Measurements from ENCODE around the gene SCFD2. TPM values are rescaled to one million over a fixed set of nuclear protein-coding genes. Genes with fewer than 3 reads are reported as not detected.

The SCFD2 gene
- total RNA-seq, 2 donors from 2014 or later = 17.5 to 18.6 TPM

DNA sequence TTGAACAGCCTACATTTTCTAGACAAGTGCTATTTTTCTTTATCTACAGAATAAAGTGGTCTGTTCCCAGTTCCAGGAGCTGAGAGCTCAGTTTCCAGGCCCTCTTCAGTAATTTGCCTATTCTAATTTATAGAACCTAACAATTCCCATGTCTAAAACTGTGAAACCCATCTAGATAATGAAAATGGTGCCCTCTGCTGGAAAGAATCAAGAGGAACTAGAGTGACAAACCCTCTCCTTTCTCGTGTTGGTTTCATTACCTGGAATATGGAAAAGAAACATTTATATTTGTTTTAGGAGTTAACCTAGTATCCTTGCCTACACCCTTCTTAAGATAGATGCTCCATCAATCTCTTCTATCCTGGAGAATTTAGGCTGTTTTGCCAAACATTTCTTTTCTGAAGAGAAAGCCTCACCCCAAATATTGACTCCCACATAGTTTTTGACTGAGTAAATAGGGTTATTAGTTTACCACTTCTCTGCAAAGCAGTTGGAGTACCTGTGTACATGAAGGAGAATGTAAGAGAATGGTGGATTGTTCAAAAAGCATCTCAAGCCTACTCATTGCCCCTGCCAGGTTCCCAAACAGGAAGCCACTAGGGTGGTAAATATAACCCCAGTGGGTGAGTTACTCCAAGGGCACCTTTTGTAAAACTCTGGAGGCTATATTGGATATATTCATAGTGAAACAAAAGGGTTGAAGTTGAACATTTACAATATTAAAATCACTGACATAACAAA is 382.1 kb downstream of the SCFD2 start:
- intact Hi-C loops (cut with DNase I) = loop anchor here (2.0 to 10.0 kb wide), 3 partner anchors 436 to 613 kb away; no protein-coding TSS in a partner anchor
- DNase-seq (ENCODE audit: low spot score) = no peak

DNA sequence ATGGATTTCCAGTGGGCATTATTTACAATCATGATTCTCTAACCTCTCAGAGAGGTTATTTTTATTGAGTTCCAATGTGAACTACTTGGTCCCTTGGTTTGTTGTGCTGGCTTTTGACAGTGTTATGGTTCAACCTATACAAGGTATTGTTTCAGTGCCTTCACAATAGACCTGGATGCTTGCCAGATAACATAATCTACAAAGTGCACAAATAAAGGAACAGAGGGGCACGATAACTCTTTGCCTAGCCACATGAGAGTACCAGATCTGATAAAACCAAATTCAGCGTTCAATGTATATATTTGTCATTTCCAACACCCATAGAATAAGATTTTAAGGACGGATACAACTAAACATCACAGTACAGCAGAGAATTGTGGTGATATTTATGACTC is 382.9 kb downstream of the SCFD2 start:
- DNase-seq (ENCODE audit: low spot score) = no peak
- intact Hi-C loops (cut with DNase I) = loop anchor here (2.0 to 10.0 kb wide), 3 partner anchors 436 to 612 kb away; no protein-coding TSS in a partner anchor

DNA sequence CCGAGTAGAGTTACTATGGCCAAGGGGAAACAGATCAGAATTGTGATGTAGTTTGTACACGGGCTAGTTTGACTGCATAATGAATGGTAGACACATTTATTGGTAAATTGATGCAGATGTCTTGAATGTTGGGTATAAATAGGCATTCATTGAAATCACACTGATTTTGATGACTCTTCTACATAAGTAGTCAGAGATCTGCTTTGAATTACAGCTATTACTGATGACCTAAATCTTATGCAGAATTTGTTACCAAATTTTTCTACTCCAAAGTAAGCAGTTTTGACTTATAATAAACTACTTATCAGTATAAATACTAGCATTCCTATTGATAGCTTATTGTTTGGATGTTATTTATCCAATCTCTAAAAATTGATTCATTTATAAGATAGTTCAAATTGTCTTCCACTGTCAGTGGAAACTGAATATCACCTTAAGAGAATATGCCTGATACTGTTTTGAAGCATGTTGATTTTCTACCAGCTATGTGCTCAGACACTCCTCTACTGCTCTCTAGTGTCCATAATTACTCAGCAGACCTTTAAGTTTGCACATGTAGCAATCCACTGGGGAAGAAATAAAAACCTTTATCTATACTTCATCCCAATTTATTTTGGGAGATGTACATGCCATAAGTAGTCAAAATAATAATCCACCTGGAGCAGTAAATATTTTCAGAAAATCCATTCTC is 383.5 kb downstream of the SCFD2 start:
- intact Hi-C loops (cut with DNase I) = loop anchor here (2.0 to 10.0 kb wide), 3 partner anchors 435 to 612 kb away; no protein-coding TSS in a partner anchor
- no peak for DNase-seq (ENCODE audit: low spot score)

DNA sequence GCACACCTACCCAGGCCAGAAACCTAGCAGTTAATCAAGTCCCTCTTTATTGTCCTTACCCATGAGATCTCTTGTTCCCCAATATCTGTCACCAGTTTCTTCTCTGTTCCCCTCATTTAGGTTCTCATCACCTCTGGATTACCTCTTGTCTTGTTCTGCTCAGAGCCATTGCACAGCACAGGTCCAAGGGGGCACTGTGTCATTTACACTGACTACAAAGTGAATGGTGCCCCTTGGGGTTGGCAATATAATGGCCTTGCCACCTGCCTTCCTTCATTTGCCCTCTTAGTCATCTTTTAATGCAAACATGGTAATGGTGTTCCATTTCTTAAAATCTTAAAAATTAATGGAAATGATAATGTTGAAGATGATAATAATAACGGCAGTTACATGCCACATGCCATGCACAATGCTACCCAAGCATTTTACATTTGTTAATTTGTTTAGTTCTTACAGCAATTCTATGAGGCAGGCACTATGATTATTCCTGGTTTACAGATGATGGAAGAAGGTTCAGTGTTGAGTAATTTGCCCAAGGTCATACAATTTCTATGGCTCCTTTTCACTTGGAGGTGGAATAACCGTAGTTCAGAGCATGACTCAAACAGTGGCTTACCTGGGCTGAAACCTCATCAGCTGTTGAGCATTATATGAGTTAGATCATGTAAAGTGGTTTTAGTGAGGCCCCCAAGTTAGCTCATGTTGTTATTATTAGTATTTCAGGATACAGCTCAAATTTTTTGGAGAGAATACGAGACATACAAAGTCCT is 385.9 kb downstream of the SCFD2 start:
- no peak for DNase-seq (ENCODE audit: low spot score)
- intact Hi-C loops (cut with DNase I) = loop anchor here in 1 of 2 donors (5.0 to 10.0 kb wide), 2 partner anchors 433 to 605 kb away; no protein-coding TSS in a partner anchor

DNA sequence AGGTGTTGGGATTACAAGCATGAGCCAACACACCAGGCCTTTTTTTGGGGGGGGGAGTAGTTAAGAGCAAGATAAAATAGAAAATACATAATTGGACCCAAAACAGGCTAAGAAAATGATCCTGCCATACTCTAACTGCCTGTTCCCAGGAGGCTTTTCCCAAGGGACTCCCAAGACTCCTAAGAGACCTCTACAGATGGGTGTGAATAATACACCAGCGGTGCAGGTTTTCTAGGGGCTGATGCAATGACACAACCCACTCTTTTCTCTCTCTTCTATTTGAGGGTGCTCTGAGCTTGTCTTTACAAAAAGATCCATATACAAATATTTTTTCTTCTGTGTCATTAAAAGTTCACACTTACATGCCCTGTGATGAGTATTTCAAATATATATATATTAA is 386.8 kb downstream of the SCFD2 start:
- intact Hi-C loops (cut with DNase I) = no loop called here
- no peak for DNase-seq (ENCODE audit: low spot score)

DNA sequence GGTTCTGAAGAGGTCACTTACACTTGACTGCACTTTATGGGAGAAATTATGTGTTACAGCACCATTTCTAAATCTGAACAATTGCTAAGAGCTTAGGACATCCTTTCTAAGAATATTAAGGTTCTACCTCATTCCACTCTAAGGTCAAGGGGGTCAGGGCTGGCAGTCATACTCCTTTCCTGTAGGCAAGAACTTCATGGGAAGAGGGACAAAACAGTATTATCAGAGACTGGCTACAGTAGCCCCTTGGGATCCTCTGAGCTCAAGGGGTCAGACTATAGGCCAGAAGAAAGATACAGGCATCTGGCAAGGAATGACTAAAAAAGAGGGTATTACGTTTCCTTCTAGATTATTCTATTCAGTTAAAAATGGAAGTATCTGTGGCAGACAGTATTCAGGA is 388.6 kb downstream of the SCFD2 start:
- intact Hi-C loops (cut with DNase I) = no loop called here
- no peak for DNase-seq (ENCODE audit: low spot score)

DNA sequence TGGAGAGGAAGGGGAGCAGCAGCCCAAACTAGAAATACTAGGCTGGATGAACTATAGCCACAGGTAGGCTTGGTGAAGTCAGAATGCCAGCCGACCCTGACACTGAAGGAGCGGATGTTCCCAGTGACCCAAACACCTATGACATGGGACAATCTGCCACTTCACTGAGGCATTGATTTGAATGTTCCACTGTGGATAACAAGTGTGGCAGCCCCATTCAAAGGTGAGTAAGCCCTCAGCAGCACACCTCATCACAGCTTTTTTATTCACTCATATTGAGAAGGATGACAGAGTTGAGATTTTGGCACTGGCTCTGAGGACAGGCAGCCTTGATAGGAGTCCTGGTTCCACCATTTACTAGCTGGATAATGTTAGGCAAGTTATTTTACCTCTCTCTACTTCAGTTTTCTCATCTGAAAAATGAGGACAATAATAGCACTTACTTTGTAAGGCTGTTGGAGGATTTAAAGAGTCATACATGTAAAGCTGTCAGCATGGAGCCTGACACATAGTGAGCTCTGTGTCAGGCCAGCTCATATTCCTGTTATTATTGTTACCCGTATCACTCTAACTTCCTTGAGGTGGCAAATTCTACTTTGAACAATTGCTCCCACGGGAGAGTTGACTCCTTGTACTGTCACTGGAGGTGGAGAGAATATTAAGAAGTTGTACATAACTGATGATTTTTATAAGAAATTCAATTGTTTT is 389.2 kb downstream of the SCFD2 start:
- intact Hi-C loops (cut with DNase I) = no loop called here
- DNase-seq (ENCODE audit: low spot score) = no peak

DNA sequence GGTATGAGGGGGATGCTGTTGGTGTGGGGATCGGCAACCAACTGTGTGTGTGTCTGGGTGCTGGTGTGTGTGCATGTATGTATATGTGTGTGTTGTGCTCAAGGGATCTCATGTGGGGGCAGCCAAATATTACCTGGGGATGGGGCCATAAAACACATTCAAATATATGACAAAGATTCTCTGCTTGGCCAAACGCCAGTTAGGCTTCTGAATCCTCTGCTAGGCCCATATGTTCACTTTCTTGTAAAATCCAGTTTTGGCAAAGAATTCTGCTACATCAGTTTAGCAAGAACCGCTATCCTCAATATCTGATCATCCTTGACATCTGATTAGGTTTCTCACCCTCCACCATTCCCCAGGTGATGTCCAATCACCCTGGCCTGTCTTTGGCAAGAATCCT is 397.2 kb downstream of the SCFD2 start:
- no peak for DNase-seq (ENCODE audit: low spot score)
- intact Hi-C loops (cut with DNase I) = no loop called here

DNA sequence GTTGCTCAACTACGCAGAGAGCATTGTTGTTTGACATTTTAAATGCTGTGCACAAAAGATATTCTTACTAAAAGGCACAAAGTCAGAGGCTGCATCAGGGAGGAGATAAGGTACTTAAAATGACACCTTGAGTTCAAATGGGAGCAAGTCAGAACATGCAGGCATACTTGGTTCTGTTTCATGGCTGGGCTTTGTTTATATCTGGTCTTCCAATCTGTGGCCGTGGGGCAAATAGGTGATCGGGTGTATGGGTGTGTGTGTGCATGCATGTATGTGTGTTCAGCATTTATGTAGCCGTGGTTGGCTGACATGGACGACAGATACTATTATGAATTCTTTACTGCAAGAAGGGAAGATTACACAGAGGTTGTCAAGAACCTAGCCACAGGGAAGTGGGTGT is 397.6 kb downstream of the SCFD2 start:
- no peak for DNase-seq (ENCODE audit: low spot score)
- intact Hi-C loops (cut with DNase I) = no loop called here

DNA sequence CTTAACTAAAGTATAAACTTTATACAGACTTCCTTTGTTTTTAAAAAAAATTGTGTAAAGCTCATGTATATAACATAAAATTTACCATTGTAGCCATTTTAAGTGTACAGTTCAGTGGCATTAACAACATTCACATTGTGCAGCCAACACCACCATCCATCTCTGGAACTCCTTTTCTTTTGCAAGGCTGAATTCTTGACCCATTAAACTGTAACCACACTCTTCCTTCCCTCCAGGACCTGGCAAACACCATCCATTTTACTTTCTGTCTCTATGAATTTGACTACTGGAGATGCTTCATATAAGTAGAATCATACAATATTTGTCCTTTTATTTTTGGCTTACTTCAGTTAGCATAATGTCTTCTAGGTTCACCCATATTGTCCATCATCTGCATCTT is 399.1 kb downstream of the SCFD2 start:
- intact Hi-C loops (cut with DNase I) = no loop called here

DNA sequence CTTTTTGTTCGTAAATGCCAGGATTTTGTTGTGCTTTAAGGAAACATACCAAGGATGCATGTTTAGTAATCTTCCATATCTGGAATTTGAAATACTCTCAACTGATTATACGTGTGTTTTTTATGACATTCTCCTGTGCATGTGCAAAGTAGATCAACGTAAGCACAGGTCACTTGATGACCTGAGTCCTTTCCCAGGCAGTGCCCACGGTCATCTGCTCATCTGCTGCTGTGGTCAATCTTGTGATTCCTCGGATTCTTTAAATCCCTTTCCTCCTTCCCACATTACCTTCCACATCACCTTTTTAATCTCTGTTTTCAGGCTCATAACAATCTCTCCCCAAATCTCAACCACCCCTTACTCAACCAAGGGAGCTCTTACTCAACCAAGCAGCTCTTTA is 399.7 kb downstream of the SCFD2 start:
- no peak for DNase-seq (ENCODE audit: low spot score)
- intact Hi-C loops (cut with DNase I) = no loop called here

More for the DNA sequence above, 399.1 kb downstream of the SCFD2 start:
- no peak for DNase-seq (ENCODE audit: low spot score)

DNA sequence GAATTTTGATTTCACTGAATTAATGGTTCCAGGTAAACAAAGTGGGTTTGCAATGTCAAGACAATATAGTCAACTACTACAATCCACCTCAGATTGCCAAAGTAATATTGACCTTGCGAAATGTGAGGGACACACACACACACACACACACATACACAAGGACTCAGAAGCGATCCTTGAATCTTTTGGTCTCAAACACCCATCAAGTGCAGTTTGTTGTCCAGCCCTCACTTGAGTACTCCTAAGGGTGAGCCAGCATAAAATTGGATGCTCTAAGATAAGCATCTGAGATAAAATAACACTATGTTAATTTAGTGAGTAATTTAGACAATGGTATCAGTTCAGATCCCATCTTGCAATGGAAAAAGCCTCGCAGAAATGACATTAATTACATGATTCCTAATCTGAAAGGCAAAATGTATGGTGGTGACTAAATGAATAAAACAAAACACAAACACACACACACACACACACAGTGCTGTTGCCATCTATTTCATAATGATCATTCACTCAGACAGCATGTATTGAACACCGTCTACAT is 401.2 kb downstream of the SCFD2 start:
- no peak for DNase-seq (ENCODE audit: low spot score)
- intact Hi-C loops (cut with DNase I) = no loop called here

DNA sequence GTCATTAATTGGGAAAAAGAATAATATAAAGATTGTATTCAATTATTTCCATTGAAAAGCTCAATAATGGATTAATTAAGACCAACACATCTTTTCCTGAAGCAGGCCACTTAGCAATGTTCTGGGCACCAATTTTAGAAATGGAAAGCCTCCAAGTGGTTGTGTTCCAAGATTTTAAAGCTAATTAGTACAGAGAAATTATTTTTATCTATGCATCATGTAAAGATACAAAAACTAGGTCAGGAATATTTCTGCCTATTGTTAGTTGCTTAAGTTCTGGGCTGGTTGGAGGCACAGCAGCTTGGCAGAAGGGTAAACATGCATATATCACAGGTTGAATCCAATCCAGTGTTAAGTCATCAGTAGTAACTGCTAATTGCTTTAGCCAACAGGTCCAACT is 401.9 kb downstream of the SCFD2 start:
- DNase-seq (ENCODE audit: low spot score) = no peak
- intact Hi-C loops (cut with DNase I) = no loop called here

DNA sequence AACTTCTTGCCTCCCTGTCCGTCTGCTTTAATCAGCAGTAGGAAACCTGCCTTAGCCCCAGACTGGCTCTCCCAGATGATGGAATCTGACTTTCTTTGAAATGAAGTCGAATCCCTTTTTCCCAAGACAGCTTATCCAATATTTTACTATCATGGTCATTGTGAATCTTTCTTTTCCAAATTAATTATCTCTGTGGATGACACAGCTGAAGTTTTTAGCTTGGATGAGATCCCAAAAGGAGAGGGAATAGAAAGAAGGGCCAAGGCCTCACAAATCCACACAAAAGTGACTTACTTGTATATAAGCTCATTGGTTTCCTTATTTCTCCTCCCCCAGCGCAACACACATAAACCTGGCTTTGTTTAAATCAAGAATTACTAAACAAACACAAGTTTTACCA is 403.1 kb downstream of the SCFD2 start:
- DNase-seq (ENCODE audit: low spot score) = no peak
- intact Hi-C loops (cut with DNase I) = no loop called here

DNA sequence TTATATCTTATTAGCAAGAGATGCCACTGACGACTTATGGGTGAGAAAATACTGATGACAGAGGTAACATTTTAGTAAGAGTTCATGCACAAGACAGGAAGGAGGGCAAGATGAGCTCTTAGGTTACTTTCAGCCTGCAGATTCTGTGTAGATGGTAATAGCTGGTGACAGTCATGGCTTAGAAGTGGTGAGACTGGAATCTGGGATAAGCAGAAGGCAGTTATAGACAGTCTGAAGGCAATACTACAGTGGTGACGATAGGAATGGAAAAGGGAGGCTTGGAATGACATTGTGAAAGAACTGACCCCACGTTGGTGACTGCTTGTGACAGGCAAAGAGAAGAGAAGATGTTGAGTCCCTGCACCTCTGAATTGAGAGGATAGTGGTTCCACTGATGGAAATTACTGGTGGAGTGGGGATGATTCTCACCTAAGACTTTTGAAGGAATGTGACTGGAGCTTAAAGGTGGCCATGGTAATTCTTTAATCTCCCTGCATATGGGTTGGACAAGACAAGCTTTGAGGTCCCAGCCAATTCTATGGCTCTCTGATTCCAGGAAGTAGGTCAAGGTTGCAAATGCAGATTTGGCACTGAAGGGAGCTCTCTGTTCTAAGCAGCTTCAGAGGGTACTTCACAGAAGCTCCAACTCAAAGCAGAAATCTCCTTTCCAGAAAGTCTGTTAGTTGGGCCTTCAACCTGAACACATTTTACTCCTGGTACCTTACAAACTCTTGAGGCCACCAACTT is 404.0 kb downstream of the SCFD2 start:
- DNase-seq (ENCODE audit: low spot score) = no peak

DNA sequence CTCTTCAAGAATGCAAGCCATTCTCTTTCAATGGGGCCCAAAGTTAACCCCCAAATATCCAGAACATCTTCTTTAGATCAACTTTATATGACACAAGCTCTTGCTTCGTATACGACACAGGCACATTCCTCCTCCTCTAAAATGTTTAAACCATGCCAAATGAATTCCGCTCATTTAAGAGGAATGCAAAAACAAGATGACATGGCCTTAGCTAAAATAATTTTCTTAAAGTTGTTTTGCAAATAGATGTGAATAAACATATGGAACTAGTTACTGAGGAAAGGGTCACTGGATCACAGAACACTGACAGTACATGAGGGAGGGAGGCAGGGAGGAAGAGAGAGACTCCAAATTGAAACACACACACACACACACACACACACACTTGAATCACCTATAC is 406.3 kb downstream of the SCFD2 start:
- intact Hi-C loops (cut with DNase I) = no loop called here
- no peak for DNase-seq (ENCODE audit: low spot score)

More for the DNA sequence above, 404.0 kb downstream of the SCFD2 start:
- intact Hi-C loops (cut with DNase I) = no loop called here

DNA sequence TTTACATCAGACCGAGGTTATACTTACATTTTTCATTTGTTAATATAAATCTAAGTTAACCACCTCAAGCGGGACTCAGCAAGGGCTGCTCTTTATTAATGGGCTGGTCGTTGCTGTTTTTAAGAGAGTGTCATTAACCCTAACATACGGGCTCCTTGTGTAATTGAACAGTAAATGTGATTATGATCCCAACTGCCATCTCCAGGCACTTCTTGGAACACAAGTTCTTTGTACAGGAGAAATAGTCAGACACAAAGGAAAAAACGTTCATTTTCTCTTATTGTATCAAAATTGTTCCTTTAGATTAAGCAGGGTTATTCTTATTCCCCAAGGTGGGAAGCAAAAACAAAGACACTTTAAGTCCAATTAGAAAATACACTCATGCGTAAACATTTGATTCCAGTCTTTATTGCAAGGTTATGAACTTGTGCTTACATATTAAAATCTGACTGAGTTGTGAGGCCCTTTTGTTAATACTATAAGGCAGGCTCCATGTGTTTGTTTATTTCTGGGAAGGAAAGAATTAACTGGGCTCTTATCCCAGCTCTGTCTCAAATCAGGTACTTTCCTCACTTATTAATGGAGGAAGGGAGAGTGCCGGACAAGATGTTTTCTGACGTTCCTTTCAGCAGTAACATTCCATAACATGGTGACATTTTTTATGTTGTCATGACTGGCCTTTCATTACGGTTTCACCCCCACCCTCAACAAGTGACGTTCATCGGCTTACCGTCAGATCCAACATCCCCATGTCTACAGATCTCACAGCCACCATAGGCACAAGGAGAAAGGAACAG is 407.8 kb downstream of the SCFD2 start:
- intact Hi-C loops (cut with DNase I) = no loop called here
- DNase-seq (ENCODE audit: low spot score) = no peak

DNA sequence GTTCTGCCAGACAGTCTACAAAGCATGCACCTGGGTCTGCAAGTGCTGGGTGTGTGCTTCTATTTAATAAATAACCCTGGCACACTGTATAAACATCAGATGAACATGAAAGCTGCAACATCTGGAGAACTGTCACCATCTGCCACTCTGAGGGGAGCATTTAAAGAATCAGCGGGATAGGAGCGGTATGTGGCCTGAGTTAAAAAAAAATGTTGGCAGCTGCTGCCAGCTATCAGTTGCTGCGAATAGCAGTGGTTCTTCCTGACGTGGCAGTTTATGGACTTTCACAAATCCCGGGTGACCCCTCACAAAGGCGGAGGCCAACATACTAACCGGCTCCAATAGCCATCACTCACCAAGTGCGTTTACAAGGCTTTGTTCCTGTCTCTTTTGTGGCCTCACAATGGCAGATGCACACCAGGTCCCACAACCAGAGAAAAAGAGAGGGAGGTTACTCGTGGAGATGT is 408.6 kb downstream of the SCFD2 start:
- intact Hi-C loops (cut with DNase I) = no loop called here
- no peak for DNase-seq (ENCODE audit: low spot score)

Measured in posterior vena cava (tissue), 2 donors.